Pancreas (tissue), 10 donors: ENCODE measurements around the gene DNER. TPM values are rescaled to one million over a fixed set of nuclear protein-coding genes. Genes with fewer than 3 reads are reported as not detected.

Source experiments
- ATAC-seq, 4 donors: fragments of 200-7000 bp; cut with Tn5 transposase; one replicate each; pipeline versions ENCODE4 v1.8.0 to v1.9.1; 2020; ENCODE audit warnings: mild to moderate bottlenecking in 4 of 4, moderate library complexity in 4 of 4
- DNase-seq, 6 donors: peaks; one replicate each; pipeline ENCODE4 v3.0.0-alpha.2; 2020
- FAIRE-seq: peaks from 2 replicates; lab custom pipeline; 2012; peaks lifted over from hg19 to GRCh38; lab: Jason Lieb, UNC
- H3K27ac ChIP-seq, 4 donors: fragments of 200-600 bp; sonication (generic); 1 replicate in 3 of 4; 2 replicates in 1 of 4; pipeline versions ENCODE4 v1.5.0 to v1.8.0; 2020
- H3K27me3 ChIP-seq, 4 donors: fragments of 200-600 bp; one replicate each; pipeline ENCODE4 v1.8.0; 2021
- H3K36me3 ChIP-seq, 3 donors: fragments of 200-600 bp; sonication (generic) in 1 of 3; one replicate each; pipeline versions ENCODE4 v1.5.0 to v1.8.0; 2020 to 2021
- H3K4me1 ChIP-seq, 3 donors: fragments of 200-600 bp; one replicate each; pipeline ENCODE4 v1.8.0; 2021
- H3K4me3 ChIP-seq, 4 donors: fragments of 200-600 bp; sonication (generic) in 2 of 4; one replicate each; pipeline versions ENCODE4 v1.5.0 to v1.8.0; 2020 to 2021
- H3K9me3 ChIP-seq, 4 donors: fragments of 200-600 bp; one replicate each; pipeline ENCODE4 v1.8.0; 2021
- WGBS, 2 donors: extraction: QIAGEN DNeasy Blood & Tissue Kit; methylation state at CpG; one replicate each; pipeline ENCODE4 v1.1.7; 2013; 5-methylcytosine and 5-hydroxymethylcytosine counted together
- intact Hi-C, 3 donors: fragments of 100-400 bp; cut with DNase I; formaldehyde crosslinking; loops; one replicate each; pipeline versions ENCODE4 v1.11.1 to v1.14.2; 2022
- polyA plus RNA-seq, 2 donors: library from polyadenylated mRNA; stranded (reverse); fragments of 200-250 nt; gene quantifications; one replicate each; pipeline ENCODE4 v1.2.3, GENCODE V29; 2013
- total RNA-seq, 6 donors: library from RNA; stranded (reverse); fragmentation: NEBNext Ultra II Directional in 4 of 6; extraction: Animal tissue kit (Norgen Biotek cat#: 25700) in 4 of 6; gene quantifications; one replicate each; pipeline versions ENCODE4 v1.2.1 to v1.2.4, GENCODE V29; 2021 to 2023
- TF ChIP-seq, protein P1 (sequence below), 4 donors: fragments of 200-600 bp; sonication (generic) in 3 of 4; IDR thresholded peaks; one replicate each; pipeline versions ENCODE4 v1.5.0 to v1.8.0; 2021; ENCODE audit warnings: antibody characterized with exemption in 4 of 4
- donor health status: healthy with polysubstance abuse.
- donor health status: DM: no; HTN: no; CAD: no; lungs with moderate emphysema.
- donor health status: DM: no; HTN: no; CAD: no.
- donor health status: control.
- donor health status: control.
- donor health status: Bipolar disorder and iron deficiency.
- donor health status: DM: yes; HTN: yes; CAD: no.
- donor health status: DM: no; HTN: no; CAD: no.
- donor health status: DM: no; HTN: no; CAD: no.
- donor health status: DM: yes; HTN: yes; CAD: no.

Gene DNER
- total and polyA plus RNA-seq, 8 donors, result 0.25 to 2.3 (median 0.44) TPM

DNA sequence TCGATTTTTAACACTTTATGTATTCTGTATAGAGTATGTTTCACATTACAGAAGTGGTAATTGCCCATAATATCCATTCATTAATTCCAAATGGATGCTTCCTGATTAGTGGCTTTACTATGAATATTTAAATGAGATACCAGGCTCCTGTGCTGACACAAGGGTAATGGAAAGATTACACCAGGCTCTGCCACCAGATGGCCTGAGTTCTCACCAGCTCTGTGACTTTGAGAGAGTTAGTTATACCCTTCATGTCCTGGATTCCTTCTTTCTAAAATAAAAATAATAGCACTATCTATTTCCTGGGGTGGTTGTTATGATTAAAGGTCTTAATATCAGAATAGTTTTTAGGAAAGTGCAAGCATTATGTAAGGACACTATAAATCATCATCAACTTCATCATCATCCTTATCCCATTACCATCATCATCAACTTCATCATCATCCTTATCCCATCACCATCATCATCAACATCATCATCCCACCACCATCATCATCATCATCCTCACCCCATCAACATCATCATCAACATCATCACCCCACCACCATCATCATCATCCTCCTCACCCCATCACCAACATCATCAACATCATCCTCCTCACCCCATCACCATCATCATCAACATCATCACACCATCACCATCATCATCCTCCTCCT lies 151.8 kb downstream of the DNER start:
- FAIRE-seq (no peak), DNase-seq (no peak), ATAC-seq (no peak)
- TF ChIP-seq, protein P1, sequence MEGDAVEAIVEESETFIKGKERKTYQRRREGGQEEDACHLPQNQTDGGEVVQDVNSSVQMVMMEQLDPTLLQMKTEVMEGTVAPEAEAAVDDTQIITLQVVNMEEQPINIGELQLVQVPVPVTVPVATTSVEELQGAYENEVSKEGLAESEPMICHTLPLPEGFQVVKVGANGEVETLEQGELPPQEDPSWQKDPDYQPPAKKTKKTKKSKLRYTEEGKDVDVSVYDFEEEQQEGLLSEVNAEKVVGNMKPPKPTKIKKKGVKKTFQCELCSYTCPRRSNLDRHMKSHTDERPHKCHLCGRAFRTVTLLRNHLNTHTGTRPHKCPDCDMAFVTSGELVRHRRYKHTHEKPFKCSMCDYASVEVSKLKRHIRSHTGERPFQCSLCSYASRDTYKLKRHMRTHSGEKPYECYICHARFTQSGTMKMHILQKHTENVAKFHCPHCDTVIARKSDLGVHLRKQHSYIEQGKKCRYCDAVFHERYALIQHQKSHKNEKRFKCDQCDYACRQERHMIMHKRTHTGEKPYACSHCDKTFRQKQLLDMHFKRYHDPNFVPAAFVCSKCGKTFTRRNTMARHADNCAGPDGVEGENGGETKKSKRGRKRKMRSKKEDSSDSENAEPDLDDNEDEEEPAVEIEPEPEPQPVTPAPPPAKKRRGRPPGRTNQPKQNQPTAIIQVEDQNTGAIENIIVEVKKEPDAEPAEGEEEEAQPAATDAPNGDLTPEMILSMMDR (IDR thresholded peaks at IDR 0.05), result no peak
- Histone ChIP-seq H3K9me3 (no peaks in the 10 kb centered on the region), H3K27me3 (no peaks in the 10 kb centered on the region), H3K4me1 (no peaks in the 10 kb centered on the region), H3K4me3 (no peak overlapping the region), H3K27ac (no peak overlapping the region), H3K36me3 (no peaks in the 10 kb centered on the region)
- 19 to 43% methylated on average over 1 of the region's 1 CpG for WGBS, 2 donors
- intact Hi-C loops, result no loop called here

GRCh38 chr2:229559986-229560385 lies 154.4 kb downstream of the DNER start:
- WGBS, 2 donors, result 17 to 36% methylated on average over 1 of the region's 1 CpG
- DNase-seq (no peak), ATAC-seq (no peak), FAIRE-seq (no peak)
- H3K27me3 ChIP-seq, result no peaks in the 10 kb centered on the region
- H3K4me1 ChIP-seq, result no peaks in the 10 kb centered on the region
- TF ChIP-seq, protein P1 (IDR thresholded peaks at IDR 0.05), result no peak
- H3K4me3 ChIP-seq, result no peak overlapping the region
- H3K9me3 ChIP-seq, result no peaks in the 10 kb centered on the region
- H3K36me3 ChIP-seq, result no peaks in the 10 kb centered on the region
- intact Hi-C loops, result no loop called here
- H3K27ac ChIP-seq, result no peak overlapping the region

- WGBS, 2 donors, result 63 to 82% methylated on average over 1 of the region's 1 CpG
- no peak for ATAC-seq
- Histone ChIP-seq H3K9me3 (no peaks in the 10 kb centered on the region), H3K27me3 (no peaks in the 10 kb centered on the region), H3K4me1 (no peaks in the 10 kb centered on the region), H3K27ac (no peak overlapping the region), H3K36me3 (no peaks in the 10 kb centered on the region), H3K4me3 (no peak overlapping the region)
- no peak for DNase-seq
- no peak for FAIRE-seq
- TF ChIP-seq, protein P1 (IDR thresholded peaks at IDR 0.05), result no peak
- intact Hi-C loops, result no loop called here
Observed at GRCh38 chr2:229553091-229553490, 161.3 kb downstream of the DNER start.

DNA sequence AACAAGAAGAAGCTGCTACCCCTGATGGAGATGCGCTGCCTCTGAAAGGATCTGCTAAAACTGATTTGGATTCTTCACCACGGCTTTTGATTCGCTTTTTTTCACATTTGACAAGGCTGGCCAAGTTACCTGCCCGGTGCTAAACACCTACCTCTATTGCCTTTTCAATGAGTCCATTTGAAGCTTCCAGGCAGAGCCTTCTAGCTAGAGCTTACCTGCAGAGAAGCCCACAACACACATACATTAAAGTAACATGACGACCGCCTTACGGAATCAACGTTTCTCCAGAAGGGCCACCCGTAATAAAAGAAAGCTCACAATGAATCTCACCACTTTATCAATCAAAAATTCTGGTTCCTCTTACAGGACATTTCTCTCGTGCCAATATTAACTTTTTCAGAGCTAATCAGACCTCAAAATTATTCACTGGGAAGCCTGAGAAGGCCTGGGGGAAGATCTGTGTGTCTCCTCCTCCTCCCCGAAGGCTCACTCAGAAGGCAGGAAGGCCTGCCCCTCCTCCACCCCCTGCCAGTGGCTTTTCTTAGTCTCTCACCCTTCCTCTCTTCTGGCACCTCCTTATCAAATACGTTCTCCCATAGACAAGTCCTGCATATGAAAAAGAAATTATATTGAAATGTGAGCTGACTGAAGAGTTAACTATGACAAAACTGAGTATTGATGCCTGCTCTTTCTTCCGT lies 171.0 kb downstream of the DNER start:
- no peaks in the 10 kb centered on the region for H3K4me1 ChIP-seq
- H3K9me3 ChIP-seq, result no peaks in the 10 kb centered on the region
- TF ChIP-seq, protein P1 (IDR thresholded peaks at IDR 0.05), result no peak
- no peaks in the 10 kb centered on the region for H3K36me3 ChIP-seq
- FAIRE-seq (no peak), DNase-seq (no peak), ATAC-seq (no peak)
- 67 to 72% methylated on average over 13 of the region's 13 CpGs for WGBS, 2 donors
- intact Hi-C loops, result no loop called here
- H3K27ac ChIP-seq, result no peak overlapping the region
- no peaks in the 10 kb centered on the region for H3K27me3 ChIP-seq
- no peak overlapping the region for H3K4me3 ChIP-seq

DNA sequence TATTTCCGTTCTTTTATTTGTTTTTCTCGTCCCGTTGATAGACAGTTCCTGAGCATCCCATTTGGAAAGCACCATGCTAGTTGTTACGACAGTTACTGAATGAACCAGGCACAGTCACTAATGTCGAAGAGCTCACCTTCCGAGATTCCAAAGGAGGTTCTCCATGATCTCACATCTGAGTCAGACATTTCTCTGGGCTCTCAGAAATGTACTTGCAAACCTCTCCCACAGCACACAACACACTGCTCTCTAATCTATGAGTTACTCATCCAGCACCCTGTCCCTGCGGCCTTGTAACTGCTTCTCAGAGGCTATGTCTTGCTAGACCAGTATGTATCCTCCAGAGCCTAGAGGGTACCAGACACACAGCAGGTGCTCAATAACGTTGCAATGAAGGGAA lies 174.7 kb downstream of the DNER start:
- Histone ChIP-seq H3K27me3 (no peaks in the 10 kb centered on the region), H3K9me3 (no peaks in the 10 kb centered on the region), H3K4me1 (no peaks in the 10 kb centered on the region), H3K4me3 (no peak overlapping the region), H3K27ac (no peak overlapping the region), H3K36me3 (no peaks in the 10 kb centered on the region)
- FAIRE-seq (no peak), DNase-seq (no peak), ATAC-seq (no peak)
- TF ChIP-seq, protein P1 (IDR thresholded peaks at IDR 0.05), result no peak
- WGBS, 2 donors, result 62 to 64% methylated on average over 8 of the region's 8 CpGs
- intact Hi-C loops, result no loop called here
